Stimulated activated CD8-positive, alpha-beta memory T cell treated with anti-CD3 and anti-CD28 coated beads, Interleukin-7, amount 100 ng/mL, for 24 hours (primary cell): ENCODE measurements around the gene AP5Z1.
"Not testable (repeated sequence)": the region's sequence is repeated elsewhere in the genome, so short reads cannot be mapped to it uniquely, and the experiment has no call there.

Experiments used
- DNase-seq: peaks from one replicate; pipeline ENCODE4 v3.0.0-alpha.2; 2020; ENCODE audit warnings: low read depth

AP5Z1 gene

GRCh38 chr7:4802577-4802976, 27.2 kb downstream of the AP5Z1 start:
- DNase-seq = not testable (repeated sequence)

- DNase-seq = no peak
These were observed 28.2 kb downstream of the AP5Z1 start for GRCh38 chr7:4803397-4804241.

- no peak for DNase-seq
These were observed 29.9 kb downstream of the AP5Z1 start for GRCh38 chr7:4805110-4805983.

- DNase-seq = no peak
These were observed 30.5 kb downstream of the AP5Z1 start for GRCh38 chr7:4805984-4806300.

- no peak for DNase-seq
These were observed 31.7 kb downstream of the AP5Z1 start for GRCh38 chr7:4806983-4807597.

GRCh38 chr7:4807598-4808016, 32.2 kb downstream of the AP5Z1 start:
- DNase-seq = no peak

GRCh38 chr7:4808026-4808425, 32.6 kb downstream of the AP5Z1 start:
- no peak for DNase-seq

- DNase-seq = no peak
These were observed 33.1 kb downstream of the AP5Z1 start for GRCh38 chr7:4808565-4808964.

- no peak for DNase-seq
These were observed 33.7 kb downstream of the AP5Z1 start for GRCh38 chr7:4809091-4809591.

- DNase-seq = no peak
These were observed 34.2 kb downstream of the AP5Z1 start for GRCh38 chr7:4809666-4810065.

- no peak for DNase-seq
These were observed 39.0 kb downstream of the AP5Z1 start for GRCh38 chr7:4814433-4814832.

GRCh38 chr7:4815121-4815520, 39.7 kb downstream of the AP5Z1 start:
- DNase-seq = no peak

GRCh38 chr7:4815609-4816418, 40.4 kb downstream of the AP5Z1 start:
- DNase-seq = no peak

- no peak for DNase-seq
These were observed 41.1 kb downstream of the AP5Z1 start for GRCh38 chr7:4816419-4817080.

GRCh38 chr7:4817178-4817901, 41.9 kb downstream of the AP5Z1 start:
- DNase-seq = no peak

- no peak for DNase-seq
These were observed 42.8 kb downstream of the AP5Z1 start for GRCh38 chr7:4818000-4818794.

GRCh38 chr7:4819560-4820404, 44.4 kb downstream of the AP5Z1 start:
- DNase-seq = no peak

GRCh38 chr7:4820405-4820966, 45.1 kb downstream of the AP5Z1 start:
- DNase-seq = no peak
